ENCODE results near the gene CHGA. TPM values are rescaled to one million over a fixed set of nuclear protein-coding genes. Genes with fewer than 3 reads are reported as not detected.

CHGA gene
- polyA plus RNA-seq, 12 donors: 0.15 to 330 (median 0.47) TPM; not detected in 6

- DNase-seq: no peak
Observed at GRCh38 chr14:92929689-92930608, 7.0 kb downstream of the CHGA start.

GRCh38 chr14:92930737-92931602 lies 8.0 kb downstream of the CHGA start:
- no peak for DNase-seq

- no peak for DNase-seq
Observed at GRCh38 chr14:92931681-92932447, 8.9 kb downstream of the CHGA start.

- no peak for DNase-seq
Observed at GRCh38 chr14:92932448-92933395, 9.8 kb downstream of the CHGA start.

- no peak for DNase-seq
Observed at GRCh38 chr14:92933481-92933880, 10.5 kb downstream of the CHGA start.

GRCh38 chr14:92934196-92935085 lies 11.5 kb downstream of the CHGA start:
- no peak for DNase-seq

- DNase-seq: no peak
Observed at GRCh38 chr14:92935446-92935845, 12.5 kb downstream of the CHGA start.

- DNase-seq: no peak
Observed at GRCh38 chr14:92936085-92936484, 13.1 kb downstream of the CHGA start.

GRCh38 chr14:92937051-92937937 lies 14.3 kb downstream of the CHGA start:
- DNase-seq: no peak

GRCh38 chr14:92938235-92938875 lies 15.4 kb downstream of the CHGA start:
- DNase-seq: no peak

- no peak for DNase-seq
Observed at GRCh38 chr14:92938890-92939671, 16.1 kb downstream of the CHGA start.

GRCh38 chr14:92939699-92940098 lies 16.7 kb downstream of the CHGA start:
- DNase-seq: no peak

GRCh38 chr14:92940543-92940942 lies 17.6 kb downstream of the CHGA start:
- DNase-seq: no peak

- no peak for DNase-seq
Observed at GRCh38 chr14:92941531-92941930, 18.6 kb downstream of the CHGA start.

- DNase-seq: no peak
Observed at GRCh38 chr14:92942136-92942535, 19.2 kb downstream of the CHGA start.

GRCh38 chr14:92942576-92942975 lies 19.6 kb downstream of the CHGA start:
- DNase-seq: no peak

Measured in muscle of arm (tissue), 12 donors.